ENCODE results near the gene USP32. TPM values are rescaled to one million over a fixed set of nuclear protein-coding genes. Genes with fewer than 3 reads are reported as not detected.
"Not testable (repeated sequence)": the region's sequence is repeated elsewhere in the genome, so short reads cannot be mapped to it uniquely, and the experiment has no call there.

The USP32 gene
- total RNA-seq, 1 donor from 2014 or later, result 40.0 TPM

GRCh38 chr17:60186846-60187745 is 204.8 kb downstream of the USP32 start:
- not testable (repeated sequence) for DNase-seq (ENCODE audit: extremely low read depth, low read depth, low spot score)

- not testable (repeated sequence) for DNase-seq (ENCODE audit: extremely low read depth, low read depth, low spot score)
Measured at GRCh38 chr17:60186372-60186771, 205.6 kb downstream of the USP32 start.

- not testable (repeated sequence) for DNase-seq (ENCODE audit: extremely low read depth, low read depth, low spot score)
Measured at GRCh38 chr17:60180380-60180779, 211.6 kb downstream of the USP32 start.

GRCh38 chr17:60178180-60178579 is 213.8 kb downstream of the USP32 start:
- not testable (repeated sequence) for DNase-seq (ENCODE audit: extremely low read depth, low read depth, low spot score)

- not testable (repeated sequence) for DNase-seq (ENCODE audit: extremely low read depth, low read depth, low spot score)
Measured at GRCh38 chr17:60176763-60177162, 215.2 kb downstream of the USP32 start.

GRCh38 chr17:60174767-60175166 is 217.2 kb downstream of the USP32 start:
- not testable (repeated sequence) for DNase-seq (ENCODE audit: extremely low read depth, low read depth, low spot score)

GRCh38 chr17:60174035-60174434 is 217.9 kb downstream of the USP32 start:
- DNase-seq (ENCODE audit: extremely low read depth, low read depth, low spot score), result no peak

- no peak for DNase-seq (ENCODE audit: extremely low read depth, low read depth, low spot score)
Measured at GRCh38 chr17:60173304-60173819, 218.6 kb downstream of the USP32 start.

- DNase-seq (ENCODE audit: extremely low read depth, low read depth, low spot score), result no peak
Measured at GRCh38 chr17:60171753-60172079, 220.2 kb downstream of the USP32 start.

- DNase-seq (ENCODE audit: extremely low read depth, low read depth, low spot score), result no peak
Measured at GRCh38 chr17:60170835-60171752, 220.8 kb downstream of the USP32 start.

GRCh38 chr17:60169921-60170817 is 221.8 kb downstream of the USP32 start:
- DNase-seq (ENCODE audit: extremely low read depth, low read depth, low spot score), result peak; percentile 76

- DNase-seq (ENCODE audit: extremely low read depth, low read depth, low spot score), result no peak
Measured at GRCh38 chr17:60168654-60169053, 223.3 kb downstream of the USP32 start.

- DNase-seq (ENCODE audit: extremely low read depth, low read depth, low spot score), result no peak
Measured at GRCh38 chr17:60167065-60167741, 224.7 kb downstream of the USP32 start.

- no peak for DNase-seq (ENCODE audit: extremely low read depth, low read depth, low spot score)
Measured at GRCh38 chr17:60165971-60166370, 226.0 kb downstream of the USP32 start.

- no peak for DNase-seq (ENCODE audit: extremely low read depth, low read depth, low spot score)
Measured at GRCh38 chr17:60165223-60165622, 226.7 kb downstream of the USP32 start.

GRCh38 chr17:60164697-60165096 is 227.2 kb downstream of the USP32 start:
- no peak for DNase-seq (ENCODE audit: extremely low read depth, low read depth, low spot score)

GRCh38 chr17:60164164-60164563 is 227.8 kb downstream of the USP32 start:
- no peak for DNase-seq (ENCODE audit: extremely low read depth, low read depth, low spot score)

GRCh38 chr17:60163108-60163784 is 228.7 kb downstream of the USP32 start:
- no peak for DNase-seq (ENCODE audit: extremely low read depth, low read depth, low spot score)

Measured in glomerular endothelial cell (primary cell).